Neuronal stem cell (in vitro differentiated cells): ENCODE data around the gene ZNF385B.

Source experiments
- DNase-seq: peaks from one replicate; pipeline ENCODE4 v3.0.0-alpha.2; 2013; ENCODE audit warnings: low spot score
- H2AFZ ChIP-seq: one replicate; pipeline ENCODE4 v1.6.1; 2013; ENCODE audit warnings: mild to moderate bottlenecking, low read length, inconsistent platforms
- H2AK5ac ChIP-seq: 2 replicates; pipeline ENCODE4 v1.6.1; 2013; ENCODE audit warnings: low read depth, mild to moderate bottlenecking, inconsistent platforms, low read length, moderate library complexity, mixed read lengths
- H2BK120ac ChIP-seq: 2 replicates; pipeline ENCODE4 v1.6.1; 2013; ENCODE audit warnings: low read depth, mild to moderate bottlenecking, inconsistent platforms, low read length, moderate library complexity, mixed read lengths
- H2BK12ac ChIP-seq: one replicate; pipeline ENCODE4 v1.6.1; 2013; ENCODE audit warnings: low read length, inconsistent platforms
- H2BK15ac ChIP-seq: 2 replicates; pipeline ENCODE4 v1.6.1; 2013; ENCODE audit warnings: mild to moderate bottlenecking, low read length, inconsistent platforms, mixed read lengths
- H2BK5ac ChIP-seq: one replicate; pipeline ENCODE4 v1.6.1; 2013; ENCODE audit warnings: inconsistent platforms, mild to moderate bottlenecking, low read length, moderate library complexity
- H3K14ac ChIP-seq: one replicate; pipeline ENCODE4 v1.6.1; 2013; ENCODE audit warnings: low read length, inconsistent platforms
- H3K18ac ChIP-seq: 2 replicates; pipeline ENCODE4 v1.6.1; 2013; ENCODE audit warnings: low read length, inconsistent platforms
- H3K23ac ChIP-seq: 2 replicates; pipeline ENCODE4 v1.6.1; 2013; ENCODE audit warnings: low read depth, mild to moderate bottlenecking, mixed read lengths, low read length, inconsistent platforms; ENCODE audit not compliant: poor library complexity
- H3K27ac ChIP-seq: replicated peaks from 3 replicates; pipeline ENCODE4 v1.5.1; 2013; ENCODE audit warnings: low read length, inconsistent platforms
- H3K27me3 ChIP-seq, 3 experiments: 2 replicates each; pipeline ENCODE4 v1.6.1; 2013; ENCODE audit warnings: low read length in 3 of 3, mild to moderate bottlenecking in 2 of 3, inconsistent platforms in 1 of 3, low read depth in 1 of 3, mixed read lengths in 1 of 3, moderate library complexity in 1 of 3; ENCODE audit not compliant: control insufficient read depth in 3 of 3, insufficient read depth in 3 of 3
- H3K36me3 ChIP-seq, 2 donors: replicated peaks in 1 of 2; 2 replicates each; pipeline ENCODE4 v1.6.1; 2013; ENCODE audit warnings: low read length in 2 of 2; ENCODE audit not compliant: control insufficient read depth in 2 of 2, insufficient read depth in 2 of 2
- H3K4ac ChIP-seq: 2 replicates; pipeline ENCODE4 v1.6.1; 2013; ENCODE audit warnings: inconsistent platforms, mild to moderate bottlenecking, low read length, moderate library complexity
- H3K4me1 ChIP-seq, 2 donors: 1 replicate in 1 of 2; 2 replicates in 1 of 2; pipeline ENCODE4 v1.6.1; 2013; ENCODE audit warnings: low read length in 2 of 2, low read depth in 1 of 2; ENCODE audit not compliant: control insufficient read depth in 2 of 2, insufficient read depth in 1 of 2
- H3K4me2 ChIP-seq: one replicate; pipeline ENCODE4 v1.6.1; 2013; ENCODE audit warnings: mild to moderate bottlenecking, low read length, inconsistent platforms; ENCODE audit not compliant: insufficient read depth, poor library complexity, severe bottlenecking
- H3K4me3 ChIP-seq, 2 donors: 2 replicates each; pipeline ENCODE4 v1.5.1; 2013; ENCODE audit warnings: low read length in 2 of 2, mild to moderate bottlenecking in 2 of 2, inconsistent platforms in 1 of 2, moderate library complexity in 1 of 2
- H3K79me1 ChIP-seq: one replicate; pipeline ENCODE4 v1.6.1; 2013; ENCODE audit warnings: low read depth, mild to moderate bottlenecking, inconsistent platforms, low read length, moderate library complexity
- H3K9ac ChIP-seq: one replicate; pipeline ENCODE4 v1.6.1; 2013; ENCODE audit warnings: mild to moderate bottlenecking, low read depth, low read length, inconsistent platforms; ENCODE audit not compliant: poor library complexity
- H3K9me3 ChIP-seq, 2 donors: replicated peaks in 1 of 2; 2 replicates each; pipeline versions ENCODE3 to v1.6.1; 2013; ENCODE audit warnings: low read length in 2 of 2, mild to moderate bottlenecking in 2 of 2, inconsistent platforms in 1 of 2, low read depth in 1 of 2, mixed read lengths in 1 of 2, moderate library complexity in 1 of 2; ENCODE audit not compliant: control insufficient read depth in 2 of 2, insufficient read depth in 1 of 2
- H4K8ac ChIP-seq: one replicate; pipeline ENCODE4 v1.6.1; 2013; ENCODE audit warnings: low read depth, mild to moderate bottlenecking, inconsistent platforms, low read length, moderate library complexity
- H4K91ac ChIP-seq: one replicate; pipeline ENCODE4 v1.6.1; 2013; ENCODE audit warnings: low read length, low read depth, mild to moderate bottlenecking, inconsistent platforms; ENCODE audit not compliant: poor library complexity
- WGBS, 2 donors: extraction: QIAGEN DNeasy Blood & Tissue Kit; methylation state at CpG; one replicate each; pipeline ENCODE4 v1.1.7; 2013; ENCODE audit warnings: missing lambda C conversion rate in 2 of 2, mixed read lengths in 1 of 2; ENCODE audit not compliant: insufficient read length in 2 of 2, insufficient replicate concordance in 1 of 2; ENCODE audit errors: extremely low coverage in 2 of 2; 5-methylcytosine and 5-hydroxymethylcytosine counted together

Gene ZNF385B

GRCh38 chr2:179562330-179562885 is 299.0 kb downstream of the ZNF385B start:
- H4K91ac ChIP-seq = no peak overlapping the region

DNA sequence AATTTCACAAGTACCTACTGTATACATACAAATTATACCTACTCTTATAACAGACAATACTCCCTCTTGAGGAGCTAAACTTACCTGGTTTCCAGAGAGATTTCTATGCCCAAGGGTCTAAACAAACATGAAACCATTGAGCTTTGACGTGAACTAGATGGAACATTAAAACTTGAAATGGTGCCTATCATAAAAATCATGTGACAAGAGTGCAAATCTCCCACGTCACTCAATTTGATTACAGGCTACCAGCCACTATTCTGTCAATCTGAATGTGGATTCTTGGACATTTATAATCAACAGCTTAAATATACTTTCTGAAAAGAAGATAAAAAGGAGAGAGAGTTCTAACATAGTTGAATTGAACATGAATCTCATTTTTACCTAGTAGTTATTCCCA is 299.7 kb downstream of the ZNF385B start:
- H4K8ac ChIP-seq = no peak overlapping the region
- no peaks in the 10 kb centered on the region for H3K36me3 ChIP-seq
- H3K4me3 ChIP-seq = no peak overlapping the region
- no peak overlapping the region for H4K91ac ChIP-seq
- DNase-seq = no peak
- H3K18ac ChIP-seq = no peak overlapping the region
- H3K4me1 ChIP-seq = peaks cover 0 to 6% of the 10 kb centered on the region in 2 donors
- H3K14ac ChIP-seq = no peak overlapping the region
- no peak overlapping the region for H2BK12ac ChIP-seq
- no peaks in the 10 kb centered on the region for H3K79me1 ChIP-seq
- no CpG with 5 or more reads among the region's 2 CpGs for WGBS, 2 donors
- H2BK15ac ChIP-seq = no peak overlapping the region
- no peaks in the 10 kb centered on the region for H3K27me3 ChIP-seq
- no peak overlapping the region for H3K27ac ChIP-seq
- H2BK5ac ChIP-seq = no peak overlapping the region
- H3K4me2 ChIP-seq = no peak overlapping the region
- H3K9ac ChIP-seq = no peak overlapping the region
- no peak overlapping the region for H3K23ac ChIP-seq
- no peak overlapping the region for H2AFZ ChIP-seq
- H2AK5ac ChIP-seq = no peak overlapping the region
- H3K4ac ChIP-seq = no peak overlapping the region
- H2BK120ac ChIP-seq = no peak overlapping the region
- no peaks in the 10 kb centered on the region for H3K9me3 ChIP-seq

More at GRCh38 chr2:179562330-179562885, 299.0 kb downstream of the ZNF385B start:
- H3K14ac ChIP-seq = no peak overlapping the region
- no peak overlapping the region for H3K23ac ChIP-seq
- no peak overlapping the region for H3K18ac ChIP-seq
- no peak overlapping the region for H2BK120ac ChIP-seq
- H2AK5ac ChIP-seq = no peak overlapping the region
- DNase-seq = no peak
- no peak overlapping the region for H2BK5ac ChIP-seq
- no peaks in the 10 kb centered on the region for H3K9me3 ChIP-seq
- H3K4me1 ChIP-seq = peaks cover 0 to 6% of the 10 kb centered on the region in 2 donors
- no peak overlapping the region for H3K27ac ChIP-seq
- no peak overlapping the region for H2BK15ac ChIP-seq
- no peak overlapping the region for H4K8ac ChIP-seq
- H3K4ac ChIP-seq = no peak overlapping the region
- no peak overlapping the region for H3K4me3 ChIP-seq
- no peaks in the 10 kb centered on the region for H3K36me3 ChIP-seq
- H3K27me3 ChIP-seq = no peaks in the 10 kb centered on the region
- H3K79me1 ChIP-seq = no peaks in the 10 kb centered on the region
- no peak overlapping the region for H3K4me2 ChIP-seq
- no peak overlapping the region for H3K9ac ChIP-seq
- no peak overlapping the region for H2BK12ac ChIP-seq
- peak overlapping the region; percentile 64 for H2AFZ ChIP-seq
- no CpG with 5 or more reads among the region's 8 CpGs for WGBS, 2 donors

DNA sequence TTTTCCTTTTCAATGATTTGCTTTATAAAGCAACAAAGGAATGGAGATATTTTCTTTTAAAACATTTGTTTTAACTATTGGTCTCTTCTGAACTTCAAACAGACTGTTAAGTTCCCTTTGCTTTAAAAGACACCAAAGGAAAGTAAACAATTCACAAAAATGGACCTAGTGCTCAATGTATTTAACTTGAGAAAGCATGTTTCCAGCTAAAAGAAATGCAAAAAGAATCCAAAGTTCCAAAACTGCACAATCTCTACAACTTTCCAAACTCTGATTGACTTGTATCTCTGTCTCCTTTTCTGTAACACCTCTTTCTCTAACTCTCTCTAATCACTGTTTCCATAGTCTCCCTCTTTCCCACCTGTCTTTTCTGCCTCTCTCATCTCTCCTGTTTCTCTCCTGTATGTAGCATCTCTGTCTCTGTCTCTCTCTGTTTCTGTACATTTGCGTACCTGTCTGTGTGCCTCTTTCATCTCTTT is 301.1 kb downstream of the ZNF385B start:
- Histone ChIP-seq H3K4ac (no peak overlapping the region), H3K14ac (no peak overlapping the region), H3K27me3 (no peaks in the 10 kb centered on the region), H3K9ac (no peak overlapping the region), H2AFZ (no peak overlapping the region), H3K23ac (no peak overlapping the region), H2AK5ac (no peak overlapping the region), H3K79me1 (no peaks in the 10 kb centered on the region), H3K4me3 (no peak overlapping the region), H2BK5ac (no peak overlapping the region), H2BK12ac (no peak overlapping the region), H4K91ac (no peak overlapping the region), H3K4me1 (peaks cover 1 to 6% of the 10 kb centered on the region in 2 donors), H2BK15ac (no peak overlapping the region), H3K36me3 (no peaks in the 10 kb centered on the region), H3K4me2 (no peak overlapping the region), H3K27ac (no peak overlapping the region), H3K9me3 (no peaks in the 10 kb centered on the region), H2BK120ac (no peak overlapping the region), H3K18ac (no peak overlapping the region), H4K8ac (no peak overlapping the region)
- no CpG with 5 or more reads among the region's 1 CpG for WGBS, 2 donors
- DNase-seq = no peak

- no peak overlapping the region for H2BK120ac ChIP-seq
- no peak overlapping the region for H2BK12ac ChIP-seq
- peaks cover 1 to 6% of the 10 kb centered on the region in 2 donors for H3K4me1 ChIP-seq
- H3K27ac ChIP-seq = no peak overlapping the region
- H4K8ac ChIP-seq = no peak overlapping the region
- no peak overlapping the region for H3K14ac ChIP-seq
- H3K36me3 ChIP-seq = no peaks in the 10 kb centered on the region
- H3K9ac ChIP-seq = no peak overlapping the region
- H3K27me3 ChIP-seq = no peaks in the 10 kb centered on the region
- WGBS, 2 donors = no CpG with 5 or more reads among the region's 4 CpGs
- no peak for DNase-seq
- H3K4ac ChIP-seq = no peak overlapping the region
- no peak overlapping the region for H2AFZ ChIP-seq
- H3K4me3 ChIP-seq = no peak overlapping the region
- H3K9me3 ChIP-seq = no peaks in the 10 kb centered on the region
- no peaks in the 10 kb centered on the region for H3K79me1 ChIP-seq
- H3K4me2 ChIP-seq = no peak overlapping the region
- H2BK5ac ChIP-seq = no peak overlapping the region
- H4K91ac ChIP-seq = no peak overlapping the region
- no peak overlapping the region for H2BK15ac ChIP-seq
- H2AK5ac ChIP-seq = no peak overlapping the region
- H3K18ac ChIP-seq = no peak overlapping the region
- H3K23ac ChIP-seq = no peak overlapping the region
Observed at GRCh38 chr2:179559108-179559806, 302.2 kb downstream of the ZNF385B start.
